Measurements from ENCODE around the gene LPCAT2.

The LPCAT2 gene, protein sequence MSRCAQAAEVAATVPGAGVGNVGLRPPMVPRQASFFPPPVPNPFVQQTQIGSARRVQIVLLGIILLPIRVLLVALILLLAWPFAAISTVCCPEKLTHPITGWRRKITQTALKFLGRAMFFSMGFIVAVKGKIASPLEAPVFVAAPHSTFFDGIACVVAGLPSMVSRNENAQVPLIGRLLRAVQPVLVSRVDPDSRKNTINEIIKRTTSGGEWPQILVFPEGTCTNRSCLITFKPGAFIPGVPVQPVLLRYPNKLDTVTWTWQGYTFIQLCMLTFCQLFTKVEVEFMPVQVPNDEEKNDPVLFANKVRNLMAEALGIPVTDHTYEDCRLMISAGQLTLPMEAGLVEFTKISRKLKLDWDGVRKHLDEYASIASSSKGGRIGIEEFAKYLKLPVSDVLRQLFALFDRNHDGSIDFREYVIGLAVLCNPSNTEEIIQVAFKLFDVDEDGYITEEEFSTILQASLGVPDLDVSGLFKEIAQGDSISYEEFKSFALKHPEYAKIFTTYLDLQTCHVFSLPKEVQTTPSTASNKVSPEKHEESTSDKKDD

DNA sequence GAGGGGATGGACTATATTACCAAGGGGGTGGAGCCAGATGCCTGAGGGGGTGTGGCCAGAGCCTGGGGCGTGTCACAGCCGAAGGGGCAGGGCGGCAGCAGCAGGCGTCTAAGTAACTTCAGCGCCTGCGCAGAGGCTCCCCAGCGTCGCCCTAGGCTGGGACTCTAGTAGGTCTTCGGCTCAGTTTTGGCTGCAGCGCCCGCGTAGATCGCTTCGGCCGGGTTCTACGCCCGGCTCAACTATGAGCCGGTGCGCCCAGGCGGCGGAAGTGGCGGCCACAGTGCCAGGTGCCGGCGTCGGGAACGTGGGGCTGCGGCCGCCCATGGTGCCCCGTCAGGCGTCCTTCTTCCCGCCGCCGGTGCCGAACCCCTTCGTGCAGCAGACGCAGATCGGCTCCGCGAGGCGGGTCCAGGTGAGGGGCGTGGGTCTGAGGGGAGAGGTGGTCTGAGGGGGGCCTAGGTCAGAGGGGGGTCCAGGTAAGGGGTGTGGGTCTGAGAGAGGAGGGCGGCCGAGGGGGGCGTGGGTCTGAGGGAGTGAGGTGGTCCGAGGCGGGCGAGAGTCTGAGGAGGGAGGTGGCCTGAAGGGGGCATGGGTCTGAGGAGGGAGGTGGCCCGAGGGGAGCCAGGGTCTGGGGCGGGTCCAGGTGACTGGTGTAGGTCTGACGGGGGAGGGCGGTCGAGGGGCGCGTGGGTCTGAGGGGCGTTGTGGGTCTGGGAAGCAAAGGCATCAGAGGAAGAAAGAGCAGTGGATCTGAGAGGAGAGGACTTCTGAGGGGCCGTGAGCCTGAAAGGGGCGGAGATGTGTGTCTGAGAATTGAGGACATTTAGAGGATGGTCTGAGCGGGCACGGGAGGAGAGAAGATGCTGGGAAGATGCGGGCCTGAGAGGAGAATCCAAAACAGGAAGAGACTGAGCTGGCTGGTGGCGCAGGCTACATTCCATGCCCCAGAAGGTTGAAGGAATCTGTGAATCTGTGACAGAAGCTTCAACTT, at the start of gene LPCAT2:
LPCAT2 (plus strand) TSS at position 132 of the 991 bp plus-strand sequence; CDS start at position 242, 110 bp downstream.
- no peak for DNase-seq (ENCODE audit: low spot score)

DNA sequence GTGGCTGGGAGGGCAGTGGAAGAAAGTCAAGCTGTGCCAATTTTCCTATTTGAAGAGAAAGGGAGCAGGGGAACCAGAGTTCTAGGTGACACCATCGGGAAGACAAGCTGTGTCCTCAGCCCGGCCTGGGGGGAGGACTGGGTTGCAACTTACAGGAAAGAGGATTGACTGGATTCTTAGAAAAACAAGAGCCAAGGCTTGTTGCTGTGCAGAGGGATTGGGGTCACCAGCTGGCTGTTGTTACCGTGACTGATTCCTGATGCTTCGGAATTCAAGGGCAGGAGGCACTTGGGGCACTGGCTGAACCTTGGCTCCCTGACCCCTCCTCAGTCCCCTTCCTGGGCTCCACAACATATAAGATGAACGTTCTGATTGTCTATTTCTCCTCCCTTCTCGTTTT, 46.6 kb upstream of the LPCAT2 start:
- no peak for DNase-seq (ENCODE audit: low spot score)

DNA sequence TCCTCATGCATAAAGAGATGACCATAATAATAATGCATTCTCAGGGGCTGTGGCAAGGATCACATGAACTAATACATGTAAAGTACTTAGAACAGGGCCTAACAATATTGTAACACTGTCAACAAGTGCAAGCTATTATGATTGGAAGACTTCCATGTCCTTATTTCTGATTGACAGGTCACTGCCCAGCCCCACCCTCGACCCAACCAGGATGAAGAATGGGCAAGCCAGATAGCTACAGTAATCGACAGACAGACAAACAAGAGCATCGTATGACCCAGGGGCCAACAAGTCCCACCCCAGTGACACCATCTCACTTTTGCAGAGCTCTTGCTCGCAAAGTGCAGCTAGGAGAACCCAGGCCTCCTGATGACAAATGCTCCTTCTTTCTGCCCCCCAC, 44.5 kb upstream of the LPCAT2 start:
- DNase-seq (ENCODE audit: low spot score) = no peak

DNA sequence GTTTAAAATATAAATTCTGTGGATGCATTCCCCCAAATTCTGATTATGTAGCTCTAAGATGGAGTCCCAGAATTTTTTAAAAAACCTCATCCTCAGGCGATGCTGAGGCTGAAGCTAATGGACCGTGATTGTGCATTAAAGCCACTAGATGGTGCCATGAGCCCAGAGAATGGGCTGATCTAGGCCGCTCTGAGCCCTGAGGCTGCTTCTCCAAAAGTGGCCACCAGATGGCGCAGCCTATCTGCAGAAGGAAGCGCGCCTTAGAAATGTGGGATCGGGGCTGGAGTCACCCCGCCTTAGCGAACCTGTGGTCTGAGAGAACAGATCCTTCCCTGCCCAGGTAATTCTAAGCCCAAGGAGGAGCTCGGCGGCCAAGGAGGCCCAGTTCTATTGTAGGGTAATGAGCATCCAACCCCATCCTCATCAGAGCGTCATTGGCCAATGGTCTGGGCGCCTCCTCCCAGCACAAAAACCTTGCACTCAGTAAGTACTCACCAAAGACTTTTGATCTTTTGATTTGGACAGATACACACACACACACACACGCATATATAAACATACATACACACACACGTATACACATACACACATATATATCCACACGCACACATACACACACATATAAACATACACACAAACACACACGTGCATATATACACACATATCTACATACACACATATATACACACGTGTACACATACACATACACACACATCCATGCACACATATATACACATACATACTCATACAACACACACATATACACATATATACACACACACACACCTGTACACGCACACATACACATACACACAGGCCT, 43.6 kb upstream of the LPCAT2 start:
- peak; percentile 59 for DNase-seq (ENCODE audit: low spot score)

DNA sequence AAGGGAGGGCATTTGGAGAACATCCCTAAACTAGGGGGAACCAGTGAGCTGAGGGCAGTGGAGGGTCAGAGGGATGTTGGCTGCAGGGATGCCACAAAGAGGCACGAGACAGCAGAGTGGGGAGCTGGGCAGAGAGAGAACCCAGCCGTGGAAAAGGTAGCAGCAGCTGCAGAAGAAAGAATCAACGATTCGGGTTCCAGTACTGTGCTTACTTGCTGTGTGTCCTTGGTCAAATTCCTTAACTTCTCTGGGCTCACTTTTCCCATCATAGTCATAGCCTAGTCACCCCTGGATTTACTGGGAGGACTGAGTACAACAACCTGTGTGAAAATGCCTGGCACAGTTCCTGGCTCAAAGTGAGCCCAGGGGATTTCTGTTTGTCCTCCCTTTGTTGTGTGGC, 42.7 kb upstream of the LPCAT2 start:
- no peak for DNase-seq (ENCODE audit: low spot score)

DNA sequence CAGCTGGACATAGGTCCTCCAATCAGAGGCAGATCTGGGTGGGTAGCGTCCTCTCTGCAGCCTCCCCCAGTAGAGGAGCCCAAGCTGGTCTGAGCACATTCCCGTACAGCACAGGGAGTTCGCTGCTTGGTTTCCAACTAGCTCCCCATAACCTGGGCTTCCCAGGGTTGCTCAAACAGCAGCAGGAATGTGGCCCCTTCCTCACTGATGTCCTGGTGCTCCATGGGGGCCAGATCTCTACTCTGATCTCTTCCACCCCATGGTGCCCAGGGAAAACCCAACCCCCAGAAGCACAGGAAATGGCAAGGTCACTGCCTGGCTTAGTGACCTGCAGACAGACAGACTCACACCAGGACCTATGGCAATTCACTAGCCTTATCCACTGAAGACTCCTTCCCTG, 41.0 kb upstream of the LPCAT2 start:
- no peak for DNase-seq (ENCODE audit: low spot score)

DNA sequence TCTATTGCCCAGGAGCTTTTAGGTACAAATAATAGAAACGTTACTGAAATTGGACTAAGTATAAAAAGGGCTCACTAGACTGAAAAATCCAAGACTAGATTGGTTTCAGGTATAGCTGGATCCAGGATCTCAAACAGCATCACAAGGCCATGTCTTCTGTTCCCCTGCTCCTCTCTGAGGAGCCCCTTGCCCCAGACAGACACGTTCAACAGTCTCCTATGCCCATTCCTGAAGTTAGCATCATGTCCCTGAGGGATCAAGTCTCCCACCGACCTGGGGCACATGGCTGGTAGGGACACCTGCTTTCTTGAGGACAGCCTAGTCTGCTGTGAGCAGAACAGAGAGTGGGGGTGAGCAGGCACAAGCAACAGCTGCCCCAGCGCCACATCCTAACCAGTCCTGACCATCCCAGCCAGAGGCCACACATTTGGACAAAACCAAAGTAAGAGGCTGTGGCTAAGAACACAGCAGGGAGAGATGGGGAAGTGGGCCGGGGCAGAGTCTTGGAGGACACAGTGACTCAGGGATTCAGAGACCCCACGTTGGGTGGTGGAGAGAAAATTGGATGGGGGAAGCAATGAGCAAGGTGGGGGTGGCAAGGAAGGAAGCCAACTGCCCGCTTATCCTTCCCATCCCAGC, 40.4 kb upstream of the LPCAT2 start:
- DNase-seq (ENCODE audit: low spot score) = no peak

DNA sequence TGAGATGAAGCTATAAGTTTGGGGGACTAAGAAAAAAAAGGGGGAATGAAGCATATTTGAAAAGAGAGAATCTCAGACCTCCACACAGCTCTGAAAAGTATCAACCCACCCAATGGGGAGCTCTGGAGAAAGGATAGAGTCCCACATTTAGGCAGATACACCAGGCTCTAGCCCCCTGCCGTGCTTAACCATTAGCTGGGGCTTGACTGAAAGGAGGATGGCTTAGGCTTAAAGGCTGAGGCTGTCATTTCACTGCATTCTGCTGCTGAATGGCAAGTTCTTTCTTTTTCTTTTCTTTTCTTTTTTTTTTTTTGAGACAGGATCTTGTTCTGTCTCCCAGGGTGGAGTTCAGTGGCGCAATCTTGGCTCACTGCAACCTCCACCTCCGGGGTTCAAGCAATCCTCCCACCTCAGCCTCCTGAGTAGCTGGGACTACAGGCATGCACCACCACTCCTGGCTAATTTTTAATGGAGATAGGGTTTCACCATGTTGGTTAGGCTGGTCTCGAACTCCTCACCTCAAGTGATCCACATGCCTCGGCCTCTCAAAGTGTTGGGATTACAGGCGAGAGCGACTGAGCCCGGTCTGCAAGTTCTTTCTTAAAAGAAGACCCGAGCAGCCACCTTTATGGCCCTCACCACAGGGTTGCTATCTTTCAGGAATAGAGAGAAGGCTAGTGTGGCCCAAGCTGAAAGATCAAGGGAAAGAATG, 38.9 kb upstream of the LPCAT2 start:
- DNase-seq (ENCODE audit: low spot score) = no peak

DNA sequence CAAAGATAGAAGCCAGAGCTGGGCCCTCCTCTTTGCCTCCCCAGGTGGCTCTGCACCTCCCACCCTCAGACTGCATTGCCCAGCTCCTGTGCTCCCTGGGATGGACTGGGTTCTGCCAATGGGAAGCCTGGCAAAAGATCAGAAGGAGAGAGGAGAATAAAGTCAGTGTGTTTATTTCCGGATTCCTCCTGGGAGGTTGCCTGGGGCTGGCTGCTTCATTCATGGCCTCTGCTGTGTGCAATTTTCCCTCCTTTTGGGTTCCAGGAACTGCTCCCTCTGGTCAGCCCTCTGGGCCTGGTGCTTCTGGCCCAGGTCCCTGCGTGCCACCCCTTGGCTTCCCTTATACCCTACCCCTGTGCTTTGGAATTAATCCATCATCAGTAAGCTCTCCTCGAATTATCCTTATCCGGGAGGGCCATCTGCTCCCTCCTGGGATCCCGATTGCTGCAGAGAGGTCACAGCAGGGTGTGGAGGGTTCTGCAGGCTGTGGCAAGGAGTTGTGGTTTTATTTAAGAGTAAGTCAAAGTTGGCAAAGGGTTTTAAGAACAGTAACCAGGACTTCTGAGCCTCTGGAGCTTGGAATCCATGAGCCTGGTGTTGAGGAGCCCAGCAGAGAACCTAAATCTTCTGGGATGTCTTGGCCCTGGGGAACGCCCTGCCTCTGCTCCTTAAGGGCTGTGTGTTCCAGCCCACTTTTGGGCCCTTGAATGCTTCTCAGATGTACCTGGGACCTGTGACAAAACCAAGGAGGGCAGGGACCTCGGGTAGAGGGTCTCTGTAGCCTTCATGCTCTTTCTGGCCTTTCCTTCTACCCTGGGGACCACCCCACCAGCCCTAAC, 38.1 kb upstream of the LPCAT2 start:
- DNase-seq (ENCODE audit: low spot score) = no peak

DNA sequence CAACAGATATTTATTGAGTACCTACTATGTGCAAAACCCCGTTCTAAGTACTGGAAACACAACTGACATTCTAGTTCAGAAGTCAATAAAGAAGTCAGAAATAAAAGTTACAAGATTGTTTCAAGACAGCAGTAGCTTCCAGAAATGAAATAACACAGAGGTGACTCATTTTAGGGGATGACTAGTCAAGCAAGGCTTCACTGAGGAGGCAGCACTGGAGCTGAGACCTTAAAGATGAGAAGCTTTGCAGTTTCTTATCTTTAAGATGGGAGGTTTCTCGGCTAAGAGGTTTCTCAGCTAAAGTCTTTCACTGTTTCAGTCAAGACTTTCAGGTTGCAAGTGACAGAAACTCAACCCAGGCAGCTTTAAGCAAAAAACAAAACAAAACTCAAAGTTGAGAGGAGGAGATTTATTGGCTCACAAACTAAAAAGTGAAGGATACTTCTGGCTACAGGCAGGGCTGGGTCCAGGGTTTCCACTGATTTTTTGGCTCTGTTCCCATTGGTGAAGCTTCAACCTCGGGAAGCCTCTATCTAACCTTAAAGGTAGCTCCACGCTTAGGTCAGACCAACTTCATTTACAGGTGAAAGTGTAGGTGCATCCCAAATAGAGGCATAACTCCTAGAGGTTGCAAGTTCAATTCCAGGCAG, 37.3 kb upstream of the LPCAT2 start:
- DNase-seq (ENCODE audit: low spot score) = no peak

DNA sequence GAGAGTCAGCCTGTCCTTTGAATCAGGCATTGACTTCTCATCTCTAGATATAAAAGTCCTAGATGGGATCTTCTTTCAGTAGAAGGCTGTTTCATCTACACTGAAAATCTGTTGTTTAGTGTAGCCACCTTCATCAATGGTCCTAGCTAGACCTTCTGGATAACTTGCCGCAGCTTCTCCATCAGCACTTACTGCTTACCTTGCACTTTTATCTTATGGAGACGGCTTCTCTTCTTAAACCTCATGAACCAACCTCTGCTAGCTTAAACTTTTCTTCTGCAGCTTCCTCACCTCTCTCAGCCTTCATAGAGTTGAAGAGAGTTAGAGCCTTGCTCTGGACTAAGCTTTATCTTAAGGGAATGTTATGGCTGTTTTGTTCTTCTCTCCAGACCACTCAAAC, 35.3 kb upstream of the LPCAT2 start:
- DNase-seq (ENCODE audit: low spot score) = no peak

DNA sequence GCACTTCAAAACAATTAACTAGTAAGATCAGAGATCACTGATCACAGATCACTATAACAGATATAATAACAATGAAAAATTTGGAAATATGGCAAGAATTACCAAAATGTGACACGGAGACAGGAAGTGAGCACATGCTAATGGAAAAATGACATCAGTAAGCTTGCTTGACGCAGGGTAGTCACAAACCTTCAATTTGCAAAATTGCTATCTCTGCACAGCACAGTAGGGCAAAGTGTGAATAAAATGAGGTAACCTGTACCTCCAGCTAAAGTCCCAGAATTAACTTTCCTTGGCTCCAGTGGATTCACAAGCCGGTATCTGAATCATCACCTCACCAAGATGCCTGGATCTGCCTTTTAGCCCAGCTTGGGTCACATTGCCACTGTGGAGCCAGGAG, 34.1 kb upstream of the LPCAT2 start:
- no peak for DNase-seq (ENCODE audit: low spot score)

DNA sequence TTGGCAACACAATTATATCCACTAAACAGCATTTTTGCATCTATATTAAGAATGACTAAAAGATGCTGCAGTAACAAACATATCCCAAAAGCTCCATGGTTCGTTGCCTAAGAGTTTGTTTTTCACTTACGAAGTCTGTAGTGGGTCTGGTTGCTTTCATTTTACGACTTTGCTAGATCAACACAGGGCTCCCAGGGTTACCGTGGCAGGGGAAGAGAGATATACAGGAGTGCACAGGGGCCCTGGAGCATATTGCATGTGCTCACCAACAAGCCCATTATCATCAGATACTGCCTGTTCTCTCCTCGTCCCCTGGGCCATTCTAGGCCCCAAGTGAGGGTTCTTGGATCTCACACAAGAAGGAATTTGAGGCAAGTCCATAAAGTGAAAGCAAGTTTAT, 33.0 kb upstream of the LPCAT2 start:
- no peak for DNase-seq (ENCODE audit: low spot score)

DNA sequence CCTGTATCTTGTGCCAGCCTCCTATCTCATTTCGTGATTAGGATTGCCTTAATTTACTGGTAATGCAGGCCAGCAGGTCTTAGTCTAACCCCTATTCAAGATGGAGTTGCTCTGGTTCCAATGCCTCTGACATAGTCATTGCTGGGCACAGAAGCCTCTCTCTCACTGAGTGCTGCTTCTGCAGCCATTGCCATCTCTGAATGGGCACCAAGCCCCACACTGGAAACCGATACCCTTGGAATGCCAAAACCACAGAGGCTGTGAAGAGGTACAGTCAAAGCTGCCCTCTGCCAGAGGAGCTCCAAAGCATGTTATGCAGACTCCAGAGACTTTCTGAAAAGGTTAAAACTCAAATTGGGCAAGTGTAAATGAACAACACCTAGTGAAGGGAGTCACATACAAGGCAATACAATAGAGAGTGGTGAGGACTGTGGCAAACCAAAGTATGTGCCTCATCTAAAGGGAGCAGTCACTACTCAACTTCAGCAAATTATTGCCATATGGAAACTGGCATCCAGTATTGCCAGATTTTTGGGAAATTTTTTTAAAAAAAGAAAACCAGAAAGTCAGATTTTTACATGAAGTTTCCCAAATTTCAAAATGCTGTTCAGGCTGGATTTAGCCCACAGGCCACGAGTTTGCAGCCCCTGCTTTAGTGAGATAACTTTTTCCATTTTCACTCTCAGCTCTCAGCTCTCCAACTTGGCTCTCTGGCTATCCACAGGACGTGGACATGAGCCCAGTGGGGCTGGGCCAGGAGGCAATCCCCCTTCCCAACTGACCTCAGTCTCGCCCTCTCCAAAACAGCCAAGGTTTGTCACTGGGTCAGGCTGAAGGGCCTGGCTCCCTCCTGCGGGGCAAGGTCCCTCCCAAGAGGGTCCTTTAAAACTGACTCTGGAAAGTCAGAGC, 32.0 kb upstream of the LPCAT2 start:
- DNase-seq (ENCODE audit: low spot score) = no peak

DNA sequence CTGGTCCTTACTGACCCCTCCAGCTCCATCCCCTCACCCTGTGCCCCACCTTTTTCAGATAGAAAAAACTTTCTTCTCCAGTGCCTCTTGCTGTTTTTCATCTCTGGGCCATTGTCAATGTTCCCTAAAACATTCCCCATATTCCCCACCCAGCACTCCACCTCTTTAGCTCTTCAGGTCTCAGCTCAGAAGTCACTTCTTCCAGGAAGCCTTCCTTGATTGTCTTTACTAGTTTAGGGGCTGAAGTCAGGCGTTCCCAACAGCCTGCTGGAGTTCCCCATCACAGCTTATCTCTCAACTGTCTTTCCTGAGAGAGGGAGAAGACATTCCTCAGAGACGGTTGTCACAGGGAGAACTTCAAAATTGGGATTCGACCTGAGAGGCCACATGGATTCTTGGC, 31.1 kb upstream of the LPCAT2 start:
- DNase-seq (ENCODE audit: low spot score) = no peak

DNA sequence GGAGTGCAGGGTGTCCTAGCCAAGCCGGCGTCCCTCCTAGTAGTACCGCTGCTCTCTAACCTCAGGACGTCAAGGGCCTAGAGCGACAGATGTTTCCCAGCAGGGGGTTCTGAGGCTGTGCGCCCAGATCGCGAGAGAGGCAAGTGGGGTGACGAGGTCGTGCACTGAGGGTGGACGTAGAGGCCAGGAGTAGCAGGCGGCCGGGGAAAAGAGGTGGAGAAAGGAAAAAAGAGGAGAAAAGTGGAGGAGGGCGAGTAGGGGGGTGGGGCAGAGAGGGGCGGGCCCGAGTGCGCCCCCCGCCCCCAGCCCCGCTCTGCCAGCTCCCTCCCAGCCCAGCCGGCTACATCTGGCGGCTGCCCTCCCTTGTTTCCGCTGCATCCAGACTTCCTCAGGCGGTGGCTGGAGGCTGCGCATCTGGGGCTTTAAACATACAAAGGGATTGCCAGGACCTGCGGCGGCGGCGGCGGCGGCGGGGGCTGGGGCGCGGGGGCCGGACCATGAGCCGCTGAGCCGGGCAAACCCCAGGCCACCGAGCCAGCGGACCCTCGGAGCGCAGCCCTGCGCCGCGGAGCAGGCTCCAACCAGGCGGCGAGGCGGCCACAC, 29.9 kb upstream of the LPCAT2 start, which contains the start of gene MMP2:
MMP2 (plus strand) TSS at position 372 of the 603 bp plus-strand sequence. CDS start 282 bp downstream, outside the sequence.
- no peak for DNase-seq (ENCODE audit: low spot score)

DNA sequence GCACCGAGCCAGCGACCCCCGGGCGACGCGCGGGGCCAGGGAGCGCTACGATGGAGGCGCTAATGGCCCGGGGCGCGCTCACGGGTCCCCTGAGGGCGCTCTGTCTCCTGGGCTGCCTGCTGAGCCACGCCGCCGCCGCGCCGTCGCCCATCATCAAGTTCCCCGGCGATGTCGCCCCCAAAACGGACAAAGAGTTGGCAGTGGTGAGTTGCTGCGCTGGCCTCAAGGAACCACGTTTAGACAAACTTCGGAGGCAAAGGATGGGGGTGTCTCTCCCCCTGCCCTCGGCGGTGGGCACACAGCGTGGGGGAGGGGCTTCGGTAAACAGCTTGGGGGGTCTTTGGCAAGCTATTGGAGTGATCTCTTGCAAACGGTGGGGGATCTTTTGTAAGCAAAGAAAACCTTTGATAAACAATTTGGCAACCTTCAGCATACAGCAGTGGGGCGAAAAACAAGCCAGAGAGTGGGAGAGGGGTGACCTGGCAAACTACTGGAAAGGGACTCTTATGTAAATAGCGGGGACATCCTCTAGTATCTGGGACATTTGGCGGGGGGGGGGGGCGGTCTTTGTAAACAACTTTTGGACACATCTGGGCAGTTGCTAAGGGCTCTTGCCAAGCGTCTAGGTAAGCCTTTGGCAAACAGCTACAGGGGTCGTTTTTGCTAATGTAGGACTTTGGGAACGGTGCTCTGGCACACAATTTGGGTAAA, 29.3 kb upstream of the LPCAT2 start:
- DNase-seq (ENCODE audit: low spot score) = no peak

All from HuH-7.5 (cell line).